GM23338 (cell line): Measurements from ENCODE around the gene DNAJC6. TPM values are rescaled to one million over a fixed set of nuclear protein-coding genes. Genes with fewer than 3 reads are reported as not detected.

ENCODE experiments used
- ATAC-seq: fragments of 200-7000 bp; cut with Tn5 transposase; 3 replicates; pipeline ENCODE4 v1.9.1; 2020
- DNase-seq: peaks from one replicate; pipeline ENCODE4 v3.0.0-alpha.2; 2015; ENCODE audit warnings: low spot score
- H2AFZ ChIP-seq: fragments of 200-600 bp; sonication (generic); 2 replicates; pipeline ENCODE4 v1.8.0; 2016; ENCODE audit warnings: antibody characterized with exemption, mild to moderate bottlenecking, moderate library complexity
- H3F3A ChIP-seq: fragments of 200-600 bp; sonication (generic); replicated peaks from 2 replicates; pipeline ENCODE4 v1.8.0; 2017; ENCODE audit warnings: antibody characterized with exemption, mixed run types, low read depth
- H3K27ac ChIP-seq: fragments of 200-600 bp; sonication (generic); 2 replicates; pipeline ENCODE4 v1.6.1; 2016; ENCODE audit warnings: low read depth
- H3K27me3 ChIP-seq: fragments of 200-600 bp; sonication (generic); 2 replicates; pipeline ENCODE4 v1.8.0; 2016; ENCODE audit warnings: mild to moderate bottlenecking, mixed run types, moderate library complexity; ENCODE audit not compliant: insufficient read depth
- H3K36me3 ChIP-seq: fragments of 200-600 bp; sonication (generic); 2 replicates; pipeline ENCODE4 v1.8.0; 2016; ENCODE audit warnings: mild to moderate bottlenecking; ENCODE audit not compliant: insufficient read depth
- H3K4me1 ChIP-seq: fragments of 200-600 bp; sonication (generic); 2 replicates; pipeline ENCODE4 v1.8.0; 2016; ENCODE audit warnings: mild to moderate bottlenecking, moderate library complexity; ENCODE audit not compliant: insufficient read depth
- H3K4me2 ChIP-seq: fragments of 200-600 bp; sonication (generic); 2 replicates; pipeline ENCODE4 v1.7.1; 2017; ENCODE audit warnings: mixed run types
- H3K4me3 ChIP-seq: fragments of 200-600 bp; sonication (generic); 2 replicates; pipeline ENCODE4 v1.6.1; 2016; ENCODE audit warnings: mixed run types
- H3K79me2 ChIP-seq: fragments of 200-600 bp; sonication (generic); replicated peaks from 2 replicates; pipeline ENCODE4 v1.8.0; 2017; ENCODE audit warnings: mild to moderate bottlenecking; ENCODE audit not compliant: insufficient read depth
- H3K9me2 ChIP-seq: fragments of 200-600 bp; sonication (generic); 2 replicates; pipeline ENCODE4 v1.8.0; 2017; ENCODE audit not compliant: insufficient read depth
- H4K20me1 ChIP-seq: fragments of 200-600 bp; sonication (generic); replicated peaks from 2 replicates; pipeline ENCODE4 v1.8.0; 2017; ENCODE audit warnings: mild to moderate bottlenecking; ENCODE audit not compliant: insufficient read depth
- H3K27ac Mint-ChIP-seq: 2 replicates; pipeline ENCODE4 v1.8.0; 2020; ENCODE audit warnings: inconsistent platforms, mild to moderate bottlenecking, moderate library complexity, mixed read lengths
- H3K27me3 Mint-ChIP-seq: 3 replicates; pipeline ENCODE4 v1.8.0; 2022; ENCODE audit warnings: low read depth, mild to moderate bottlenecking, moderate library complexity, mixed read lengths, inconsistent platforms; ENCODE audit not compliant: insufficient read depth, poor library complexity
- H3K36me3 Mint-ChIP-seq: 3 replicates; pipeline ENCODE4 v1.8.0; 2021; ENCODE audit warnings: low read depth, mild to moderate bottlenecking, inconsistent platforms, moderate library complexity, mixed read lengths
- H3K4me1 Mint-ChIP-seq: 3 replicates; pipeline ENCODE4 v1.8.0; 2020; ENCODE audit warnings: mild to moderate bottlenecking, inconsistent platforms, mixed read lengths
- H3K4me3 Mint-ChIP-seq: 3 replicates; pipeline ENCODE4 v1.8.0; 2021; ENCODE audit warnings: moderate library complexity, mild to moderate bottlenecking, inconsistent platforms, mixed read lengths
- H3K9me3 Mint-ChIP-seq: 3 replicates; pipeline ENCODE4 v1.8.0; 2020; ENCODE audit warnings: moderate library complexity, mild to moderate bottlenecking, inconsistent platforms, mixed read lengths
- ETS1 ChIP-seq: IDR thresholded peaks from 2 replicates; pipeline ENCODE4 v1.6.1; 2016; ENCODE audit warnings: antibody characterized with exemption
- EZH2 ChIP-seq: fragments of 200-600 bp; sonication (generic); IDR thresholded peaks from one replicate; pipeline ENCODE4 v1.8.0; 2017; ENCODE audit warnings: antibody characterized with exemption, mild to moderate bottlenecking, low read depth; ENCODE audit not compliant: unreplicated experiment
- JUNB ChIP-seq: IDR thresholded peaks from one replicate; pipeline ENCODE4 v1.6.1; 2016; ENCODE audit warnings: antibody characterized with exemption; ENCODE audit not compliant: unreplicated experiment
- NANOG ChIP-seq: IDR thresholded peaks from 2 replicates; pipeline ENCODE4 v1.6.1; 2016; ENCODE audit warnings: antibody characterized with exemption, borderline replicate concordance
- POLR2AphosphoS5 ChIP-seq: IDR thresholded peaks from 2 replicates; pipeline ENCODE4 v1.6.1; 2016; ENCODE audit warnings: antibody characterized with exemption, low read depth
- STAT1 ChIP-seq: IDR thresholded peaks from one replicate; pipeline ENCODE4 v1.6.1; 2016; ENCODE audit warnings: antibody characterized with exemption; ENCODE audit not compliant: unreplicated experiment
- ZNF114 ChIP-seq: fragments of 250-450 bp; sonication (Bioruptor Pico); IDR thresholded peaks from 2 replicates; pipeline ENCODE4 v1.5.0; 2020; ENCODE audit warnings: mild to moderate bottlenecking, moderate library complexity
- ZNF462 ChIP-seq: fragments of 250-450 bp; sonication (Bioruptor Pico); IDR thresholded peaks from 2 replicates; pipeline ENCODE4 v1.5.0; 2020; ENCODE audit warnings: mild to moderate bottlenecking, moderate library complexity
- polyA plus RNA-seq: library from polyadenylated mRNA; unstranded; fragments of >200 nt; fragmentation: Nextera tagmentation; extraction: Ambion mirVana; gene quantifications from 2 replicates; pipeline ENCODE4 v1.2.1, GENCODE V29; 2016
- total RNA-seq: library from RNA; depleted of rRNA; stranded (reverse); fragments of >200 nt; shearing (Covaris generic); gene quantifications from 2 replicates; pipeline ENCODE4 v1.2.3, GENCODE V29; 2014

DNAJC6 gene
- total and polyA plus RNA-seq, 2 experiments from 2014 or later = 2.4 to 7.4 TPM

GRCh38 chr1:65393928-65394327 is 84.6 kb downstream of the DNAJC6 start (continued):
- TF ChIP-seq ZNF462 (CRISPR knock-in tag) = no peak
- TF ChIP-seq ETS1 = no peak

- no peaks in the 10 kb centered on the region; the same call in 2 of the 3 replicates for H3K9me3 Mint-ChIP-seq
- ATAC-seq = peak; percentile 79
- H3K36me3 ChIP-seq = no peaks in the 10 kb centered on the region
- no peak overlapping the region for H3K4me3 ChIP-seq
- H3K9me2 ChIP-seq = no peaks in the 10 kb centered on the region
- no peaks in the 10 kb centered on the region for H3K27me3 ChIP-seq
- no peak overlapping the region for H3K4me3 Mint-ChIP-seq
- H3K27ac Mint-ChIP-seq = peak overlapping the region; percentile 11; the same call in 1 of the 2 replicates
- no peaks in the 10 kb centered on the region for H3F3A ChIP-seq
- 0 out of 2 replicates have a peak overlapping the region, but pooled peaks have one; percentile 8 for H3K4me2 ChIP-seq
- DNase-seq = peak; percentile 56
- peaks cover 5% of the 10 kb centered on the region for H3K4me1 Mint-ChIP-seq
- no peaks in the 10 kb centered on the region for H3K36me3 Mint-ChIP-seq
- no peak overlapping the region for H2AFZ ChIP-seq
- H3K27ac ChIP-seq = peak overlapping the region; percentile 24; the same call in 1 of the 2 replicates
- no peaks in the 10 kb centered on the region for H3K27me3 Mint-ChIP-seq
- H3K4me1 ChIP-seq = peaks cover 4% of the 10 kb centered on the region; the same call in 1 of the 2 replicates
- H4K20me1 ChIP-seq = no peaks in the 10 kb centered on the region
- no peaks in the 10 kb centered on the region for H3K79me2 ChIP-seq
- no peak for TF ChIP-seq ZNF114
- TF ChIP-seq STAT1 = no peak
- no peak for TF ChIP-seq JUNB
- TF ChIP-seq ETS1 = no peak
- no peak for TF ChIP-seq NANOG
- TF ChIP-seq POLR2AphosphoS5 = no peak
- no peak for TF ChIP-seq EZH2
Measured at GRCh38 chr1:65395887-65396612, 86.7 kb downstream of the DNAJC6 start.
